H54 (cell line): ENCODE data around the gene CSNK1G2.

ENCODE experiments used
- DNase-seq: peaks from one replicate; pipeline ENCODE4 v3.0.0; 2011; ENCODE audit warnings: low spot score, mixed read lengths; ENCODE audit not compliant: insufficient read length
- FAIRE-seq: peaks from 3 replicates; lab custom pipeline; 2011; peaks lifted over from hg19 to GRCh38; lab: Jason Lieb, UNC
- POLR2A ChIP-seq: IDR thresholded peaks from 2 replicates; pipeline ENCODE4 v1.6.1; 2011; ENCODE audit warnings: low read depth, mild to moderate bottlenecking, low read length

The CSNK1G2 gene

DNA sequence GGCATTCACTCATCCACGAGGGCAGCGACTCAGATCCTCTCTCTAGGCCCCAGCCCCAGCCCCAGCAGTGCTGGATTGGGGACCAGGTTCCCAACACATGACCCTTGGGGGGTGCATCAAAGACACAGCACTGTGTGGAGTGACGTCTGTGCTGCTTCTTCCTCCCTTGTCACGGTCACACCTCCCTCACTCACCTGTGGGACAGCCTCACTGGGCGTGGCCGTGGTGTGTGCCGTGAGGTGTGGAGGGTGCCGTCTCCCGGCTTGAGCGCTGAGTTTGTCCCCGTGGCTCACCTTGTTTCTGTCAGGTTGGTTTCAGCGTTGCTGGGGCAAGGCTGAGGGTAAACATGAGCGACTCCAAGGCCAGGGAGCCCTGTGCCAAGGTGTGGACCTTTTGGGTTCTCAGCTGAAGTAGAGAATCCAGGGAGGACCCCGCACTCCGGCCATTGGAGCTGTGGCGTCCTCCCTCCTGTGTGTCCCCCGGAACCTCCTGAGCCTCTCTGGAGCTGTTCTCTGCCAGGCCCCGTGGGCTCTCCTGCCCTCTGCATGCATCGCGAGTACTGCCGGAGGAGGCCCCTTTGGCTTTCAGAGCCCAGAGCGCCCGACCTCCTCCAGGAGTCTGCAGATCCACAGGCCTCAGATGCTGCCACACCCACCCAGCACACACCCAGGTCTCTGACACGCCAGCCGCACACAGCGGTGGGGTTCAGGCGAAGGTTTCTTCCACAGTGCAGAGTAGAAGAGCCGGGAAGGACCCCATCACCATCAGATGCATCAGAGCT is 33.6 kb downstream of the CSNK1G2 start:
- DNase-seq (no peak), FAIRE-seq (no peak)
- no peak for TF ChIP-seq POLR2A

GRCh38 chr19:1975162-1975480 is 34.1 kb downstream of the CSNK1G2 start:
- no peak for TF ChIP-seq POLR2A
- no peak for DNase-seq
- FAIRE-seq = no peak

GRCh38 chr19:1977120-1977519 is 36.1 kb downstream of the CSNK1G2 start:
- no peak for FAIRE-seq

GRCh38 chr19:1978346-1978894 is 37.4 kb downstream of the CSNK1G2 start:
- FAIRE-seq (no peak), DNase-seq (no peak)
- no peak for TF ChIP-seq POLR2A

More at GRCh38 chr19:1977120-1977519, 36.1 kb downstream of the CSNK1G2 start:
- TF ChIP-seq POLR2A = no peak
- no peak for DNase-seq

DNA sequence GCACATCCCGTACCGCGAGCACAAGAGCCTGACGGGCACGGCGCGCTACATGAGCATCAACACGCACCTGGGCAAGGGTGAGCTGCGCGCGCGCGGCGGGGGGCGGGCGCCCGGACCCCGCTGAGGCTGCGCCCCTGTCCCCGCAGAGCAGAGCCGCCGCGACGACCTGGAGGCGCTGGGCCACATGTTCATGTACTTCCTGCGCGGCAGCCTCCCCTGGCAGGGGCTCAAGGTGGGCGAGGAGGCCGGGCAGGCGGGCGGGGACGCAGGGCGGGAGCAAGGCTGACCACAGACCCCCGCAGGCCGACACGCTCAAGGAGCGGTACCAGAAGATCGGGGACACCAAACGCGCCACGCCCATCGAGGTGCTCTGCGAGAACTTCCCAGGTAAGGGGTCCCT is 38.0 kb downstream of the CSNK1G2 start:
- TF ChIP-seq POLR2A = no peak
- FAIRE-seq = no peak

DNA sequence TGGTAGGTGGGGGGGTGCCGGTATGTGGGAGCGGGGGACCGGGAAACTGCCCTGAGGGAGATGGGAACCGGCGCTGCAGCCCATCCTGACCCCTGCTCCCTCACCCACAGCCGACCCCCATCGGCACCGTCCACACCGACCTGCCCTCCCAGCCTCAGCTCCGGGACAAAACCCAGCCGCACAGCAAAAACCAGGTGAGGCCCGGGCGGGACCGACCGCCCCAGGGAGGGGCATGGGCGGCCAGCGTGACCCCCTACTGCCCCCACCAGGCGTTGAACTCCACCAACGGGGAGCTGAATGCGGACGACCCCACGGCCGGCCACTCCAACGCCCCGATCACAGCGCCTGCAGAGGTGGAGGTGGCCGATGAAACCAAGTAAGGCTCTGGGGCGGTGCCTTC is 38.7 kb downstream of the CSNK1G2 start:
- no peak for TF ChIP-seq POLR2A
- FAIRE-seq (no peak), DNase-seq (no peak)

More for the DNA sequence above, 38.0 kb downstream of the CSNK1G2 start:
- DNase-seq = no peak

DNA sequence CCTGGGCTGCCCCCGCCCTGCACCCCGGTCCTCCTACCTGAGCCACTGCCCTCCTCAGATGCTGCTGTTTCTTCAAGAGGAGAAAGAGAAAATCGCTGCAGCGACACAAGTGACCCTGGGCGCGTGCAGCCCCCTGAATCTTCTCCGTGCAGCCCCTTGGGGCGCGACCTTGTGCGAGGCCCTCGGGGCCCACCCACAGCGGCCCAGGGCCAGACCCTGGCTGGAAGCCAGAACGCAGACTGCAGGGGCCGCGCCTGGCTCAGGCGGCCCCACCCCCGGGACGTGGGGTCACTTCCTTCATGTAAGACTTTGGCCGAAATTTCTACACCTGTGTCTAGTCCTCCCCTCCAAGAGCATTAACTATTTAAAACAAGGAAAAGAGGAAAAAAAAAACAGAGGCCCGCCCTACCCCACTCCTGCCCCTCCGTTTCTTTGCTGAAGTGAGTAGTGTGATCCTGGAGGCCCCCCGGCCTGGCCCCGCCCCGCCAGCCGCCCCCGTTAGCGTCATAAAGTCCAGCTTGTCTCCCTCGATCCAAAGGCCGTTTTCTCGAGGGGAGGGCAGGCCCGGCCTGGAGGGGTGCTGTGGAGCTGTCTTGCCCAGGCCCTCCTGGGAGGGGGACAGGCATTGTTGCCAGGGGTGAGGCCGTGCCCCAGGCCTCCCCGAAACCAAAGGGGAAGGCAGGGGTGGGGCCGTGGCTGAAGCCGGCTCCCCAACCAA is 39.3 kb downstream of the CSNK1G2 start:
- DNase-seq = no peak
- no peak for FAIRE-seq
- TF ChIP-seq POLR2A = no peak

DNA sequence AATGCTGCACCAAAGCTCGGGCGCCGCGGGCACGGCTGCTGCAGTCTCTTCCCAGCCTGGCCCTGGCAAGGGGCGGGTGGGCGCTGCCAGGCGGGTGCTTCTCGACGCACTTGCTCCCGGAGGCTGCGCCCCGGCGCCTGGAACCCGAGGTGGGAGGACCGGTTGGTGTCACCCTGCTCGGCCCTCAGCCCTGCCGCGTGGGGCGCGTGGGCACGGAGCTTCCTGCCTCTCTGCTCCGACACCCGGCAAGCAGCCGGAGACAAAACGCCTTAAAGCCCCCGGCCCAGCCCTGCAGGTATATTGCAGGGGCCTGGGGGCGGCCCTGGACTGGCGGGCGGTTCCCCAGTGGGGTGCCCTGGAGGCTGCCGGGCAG is 39.8 kb downstream of the CSNK1G2 start:
- TF ChIP-seq POLR2A = no peak
- no peak for DNase-seq
- FAIRE-seq = no peak

DNA sequence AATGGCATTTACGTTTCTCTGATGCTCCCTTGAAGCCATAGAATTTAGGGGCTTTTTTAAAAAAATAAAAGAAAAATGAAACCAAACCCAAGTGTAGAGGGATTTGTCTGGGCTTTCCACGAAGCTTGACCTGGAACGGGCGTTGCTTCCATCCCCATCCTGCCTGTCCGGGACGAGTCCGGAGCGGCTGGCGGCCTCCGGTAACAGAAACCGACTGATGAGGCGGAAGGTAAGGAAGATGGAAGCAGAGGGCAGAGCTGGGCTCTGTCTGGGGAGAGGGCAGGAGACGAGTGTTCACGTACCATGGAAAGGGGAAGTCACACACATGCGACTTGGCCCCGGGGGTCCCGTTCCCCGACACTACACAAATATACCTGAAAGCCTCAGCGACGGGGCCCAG is 40.3 kb downstream of the CSNK1G2 start:
- no peak for DNase-seq
- no peak for FAIRE-seq
- TF ChIP-seq POLR2A = no peak

DNA sequence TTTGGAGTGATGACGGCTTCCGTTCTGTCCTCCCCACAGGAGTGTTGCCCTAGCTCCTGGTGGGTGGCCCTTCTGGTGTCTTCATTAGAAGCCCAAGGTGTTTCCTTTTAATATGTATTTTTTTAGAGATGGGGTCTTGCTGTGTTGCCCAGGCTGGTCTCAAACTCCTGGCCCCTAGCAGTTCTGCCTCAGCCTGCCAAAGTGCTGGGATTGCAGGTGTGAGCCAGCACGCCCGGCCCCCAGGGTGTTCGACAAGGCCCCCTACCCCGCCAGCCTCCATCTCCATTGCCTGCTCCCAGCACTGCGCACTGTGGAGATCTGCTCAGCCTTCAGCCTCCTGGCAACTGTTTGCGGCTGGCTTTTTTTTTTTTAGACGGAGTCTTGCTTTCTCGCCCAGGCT is 43.4 kb downstream of the CSNK1G2 start:
- no peak for FAIRE-seq
- no peak for TF ChIP-seq POLR2A
- no peak for DNase-seq

DNA sequence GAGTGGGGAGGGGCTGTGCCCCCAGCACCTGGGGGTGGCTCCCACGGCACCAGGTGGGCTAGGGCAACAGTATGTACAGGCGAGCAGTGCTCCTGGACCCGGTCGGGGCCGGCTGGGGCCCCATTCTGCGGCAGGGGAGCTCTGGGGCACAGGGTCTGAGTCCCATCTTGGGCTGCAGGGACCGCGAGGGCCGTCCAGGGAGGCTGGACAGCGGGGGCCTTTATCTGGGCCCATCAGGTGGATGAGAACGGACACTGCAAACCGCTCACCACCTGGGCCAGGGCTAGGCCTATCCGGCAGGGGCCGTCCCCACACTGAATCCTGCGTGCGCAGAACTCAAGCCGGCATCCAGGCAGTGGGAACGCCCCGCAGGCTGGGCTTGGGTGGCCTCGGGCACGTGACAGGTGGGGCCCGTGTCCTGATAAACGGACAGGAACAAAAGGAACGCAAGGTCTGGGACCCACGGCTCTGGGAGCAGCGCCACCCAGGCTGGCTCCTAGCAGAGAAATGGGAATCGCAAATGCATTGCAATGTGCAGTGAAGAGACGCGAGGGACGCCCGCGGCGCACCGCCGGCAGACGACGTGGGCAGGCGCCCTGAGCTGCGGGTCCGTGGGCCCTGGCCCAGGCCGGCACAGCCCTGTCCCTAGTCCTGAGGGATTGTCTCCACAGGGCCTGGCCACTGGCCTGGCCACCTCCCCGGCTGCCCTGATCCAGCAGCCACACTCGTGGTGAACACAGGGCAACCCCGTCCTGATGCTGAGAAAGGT is 44.8 kb downstream of the CSNK1G2 start:
- TF ChIP-seq POLR2A = no peak
- DNase-seq (no peak), FAIRE-seq (no peak)

GRCh38 chr19:1986357-1987162 is 45.6 kb downstream of the CSNK1G2 start:
- DNase-seq (no peak), FAIRE-seq (no peak)
- no peak for TF ChIP-seq POLR2A
